Measurements from ENCODE around the gene CCNK. TPM values are rescaled to one million over a fixed set of nuclear protein-coding genes. Genes with fewer than 3 reads are reported as not detected.

CCNK gene
- total RNA-seq, 1 donor from 2014 or later, result 8.4 TPM

DNA sequence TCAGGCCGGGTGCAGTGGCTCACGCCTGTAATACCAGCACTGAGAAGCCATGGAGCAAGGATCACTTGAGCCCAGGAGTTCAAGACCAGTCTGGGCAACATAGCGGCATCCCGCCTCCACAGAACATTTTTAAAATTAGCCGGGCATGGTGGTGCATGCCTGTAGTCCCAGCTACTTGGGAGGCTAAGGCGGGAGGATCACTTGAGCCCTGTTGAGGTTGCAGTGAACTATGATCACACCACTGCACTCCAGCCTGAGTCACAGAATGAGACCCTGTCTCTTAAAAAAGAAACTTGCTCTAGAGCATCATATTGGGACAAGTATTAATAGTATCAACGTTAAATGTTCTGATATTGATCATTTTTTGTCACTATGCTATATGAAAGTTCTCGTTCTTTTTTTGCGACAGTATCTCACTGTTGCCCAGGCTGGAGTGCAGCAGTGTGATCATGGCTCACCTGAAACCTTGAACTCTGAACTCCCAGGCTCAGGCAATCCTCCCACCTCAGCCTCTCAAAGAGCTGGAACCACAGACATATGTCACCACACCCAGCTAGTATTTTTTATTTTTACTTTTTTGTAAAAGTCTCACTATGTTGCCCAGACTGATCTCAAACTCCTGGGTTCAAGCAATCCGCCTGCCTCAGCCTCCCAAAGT, 75.1 kb downstream of the CCNK start:
- TF ChIP-seq, protein P1, sequence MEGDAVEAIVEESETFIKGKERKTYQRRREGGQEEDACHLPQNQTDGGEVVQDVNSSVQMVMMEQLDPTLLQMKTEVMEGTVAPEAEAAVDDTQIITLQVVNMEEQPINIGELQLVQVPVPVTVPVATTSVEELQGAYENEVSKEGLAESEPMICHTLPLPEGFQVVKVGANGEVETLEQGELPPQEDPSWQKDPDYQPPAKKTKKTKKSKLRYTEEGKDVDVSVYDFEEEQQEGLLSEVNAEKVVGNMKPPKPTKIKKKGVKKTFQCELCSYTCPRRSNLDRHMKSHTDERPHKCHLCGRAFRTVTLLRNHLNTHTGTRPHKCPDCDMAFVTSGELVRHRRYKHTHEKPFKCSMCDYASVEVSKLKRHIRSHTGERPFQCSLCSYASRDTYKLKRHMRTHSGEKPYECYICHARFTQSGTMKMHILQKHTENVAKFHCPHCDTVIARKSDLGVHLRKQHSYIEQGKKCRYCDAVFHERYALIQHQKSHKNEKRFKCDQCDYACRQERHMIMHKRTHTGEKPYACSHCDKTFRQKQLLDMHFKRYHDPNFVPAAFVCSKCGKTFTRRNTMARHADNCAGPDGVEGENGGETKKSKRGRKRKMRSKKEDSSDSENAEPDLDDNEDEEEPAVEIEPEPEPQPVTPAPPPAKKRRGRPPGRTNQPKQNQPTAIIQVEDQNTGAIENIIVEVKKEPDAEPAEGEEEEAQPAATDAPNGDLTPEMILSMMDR (conservative IDR thresholded peaks at IDR 0.05; ENCODE audit: low read depth, low read length), result no peak
- no peak overlapping the region for H3K4me3 ChIP-seq (ENCODE audit: low read depth, low read length)
- no peak for DNase-seq (ENCODE audit: low read depth)

- no peak for DNase-seq (ENCODE audit: low read depth)
- H3K4me3 ChIP-seq (ENCODE audit: low read depth, low read length), result no peak overlapping the region
- TF ChIP-seq, protein P1 (conservative IDR thresholded peaks at IDR 0.05; ENCODE audit: low read depth, low read length), result no peak
These were observed 78.2 kb downstream of the CCNK start for GRCh38 chr14:99559286-99559990.

GRCh38 chr14:99560403-99560802, 79.2 kb downstream of the CCNK start:
- TF ChIP-seq, protein P1 (conservative IDR thresholded peaks at IDR 0.05; ENCODE audit: low read depth, low read length), result no peak
- no peak overlapping the region for H3K4me3 ChIP-seq (ENCODE audit: low read depth, low read length)
- no peak for DNase-seq (ENCODE audit: low read depth)

DNA sequence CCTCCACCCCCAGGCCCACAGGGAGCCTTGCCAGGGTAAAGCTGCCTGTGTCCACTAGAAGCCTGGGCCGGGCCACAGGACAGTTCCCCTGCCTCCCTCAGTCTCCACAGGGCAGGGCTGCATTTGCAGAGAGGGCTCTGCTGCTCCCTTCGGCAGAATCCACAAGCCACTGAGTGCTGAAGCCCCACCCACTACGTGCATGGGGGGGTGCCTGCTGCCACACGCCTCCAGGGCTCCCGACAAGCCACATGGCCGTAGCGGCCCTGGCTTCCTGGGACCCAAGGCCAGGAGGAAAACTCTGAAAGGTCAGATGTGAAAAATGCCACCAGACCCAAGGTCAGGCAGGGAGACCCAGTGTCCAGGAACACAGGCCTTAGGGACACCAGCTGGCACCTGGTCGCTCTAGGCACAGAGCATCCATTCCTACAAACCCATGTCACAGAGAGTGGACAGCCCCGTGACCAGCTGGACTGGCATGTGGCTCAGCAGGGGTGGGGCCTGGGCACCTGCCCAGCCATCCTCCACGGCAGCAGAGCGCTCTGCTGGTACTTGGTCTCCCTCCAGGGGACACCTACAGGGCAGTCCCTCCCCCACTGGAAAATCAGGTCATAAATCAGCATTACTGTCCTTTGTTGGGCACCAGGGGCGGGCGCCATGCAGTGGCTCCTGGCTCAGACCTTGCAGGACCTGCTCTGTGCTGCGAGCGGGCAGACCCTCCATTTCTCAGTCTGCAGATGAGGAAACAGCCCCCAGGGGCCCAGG, 79.9 kb downstream of the CCNK start:
- no peak for DNase-seq (ENCODE audit: low read depth)
- TF ChIP-seq, protein P1 (conservative IDR thresholded peaks at IDR 0.05; ENCODE audit: low read depth, low read length), result no peak
- H3K4me3 ChIP-seq (ENCODE audit: low read depth, low read length), result no peak overlapping the region

DNA sequence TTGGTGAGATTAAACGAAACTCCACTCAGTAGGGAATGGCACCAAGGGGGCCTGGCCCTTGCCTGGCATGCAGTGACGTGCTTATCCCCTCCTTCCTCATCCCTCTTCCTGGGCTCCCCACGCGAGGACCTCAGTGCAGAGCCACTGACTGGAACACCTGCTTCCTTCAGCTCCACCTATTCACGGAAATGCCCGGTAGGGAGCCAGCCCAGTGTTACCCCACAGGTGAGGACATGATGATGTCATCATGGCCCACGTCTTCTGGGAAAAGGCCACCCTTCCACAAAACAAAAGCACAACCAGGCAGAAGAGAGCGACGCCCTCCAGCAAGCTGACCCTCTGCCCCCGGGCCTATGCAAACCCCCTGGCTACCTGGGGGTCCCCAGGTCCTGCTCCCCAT, 80.7 kb downstream of the CCNK start:
- no peak for DNase-seq (ENCODE audit: low read depth)
- TF ChIP-seq, protein P1 (conservative IDR thresholded peaks at IDR 0.05; ENCODE audit: low read depth, low read length), result no peak
- no peak overlapping the region for H3K4me3 ChIP-seq (ENCODE audit: low read depth, low read length)

Other genes starting within 250 kb of the CCNK start
- 0.23 and 0.58 TPM in 2 replicates for gene BCL11B, start 209.2 kb upstream of the CCNK start, total RNA-seq
- gene SETD3, start 550 bp upstream of the CCNK start, total RNA-seq, result 44.3 and 48.5 TPM in 2 replicates
- gene CCDC85C, start 122.8 kb downstream of the CCNK start, total RNA-seq, result 29.6 and 34.8 TPM in 2 replicates
- 0.87 and 4.9 TPM in 2 replicates for gene HHIPL1, start 163.7 kb downstream of the CCNK start, total RNA-seq
- gene CYP46A1, start 202.9 kb downstream of the CCNK start, total RNA-seq, result under 0.01 TPM in 1 of 2 replicates, not detected in the other

Measured in epithelial cell of proximal tubule (primary cell).